Measurements from ENCODE around the gene CNTN5.

Gene CNTN5

GRCh38 chr11:99370549-99371216, 349.9 kb downstream of the CNTN5 start:
- DNase-seq = peak in 8 of 10 donors; percentile 11 to 92 (median 51)
- intact Hi-C loops (cut with DNase I) = no loop called here

DNA sequence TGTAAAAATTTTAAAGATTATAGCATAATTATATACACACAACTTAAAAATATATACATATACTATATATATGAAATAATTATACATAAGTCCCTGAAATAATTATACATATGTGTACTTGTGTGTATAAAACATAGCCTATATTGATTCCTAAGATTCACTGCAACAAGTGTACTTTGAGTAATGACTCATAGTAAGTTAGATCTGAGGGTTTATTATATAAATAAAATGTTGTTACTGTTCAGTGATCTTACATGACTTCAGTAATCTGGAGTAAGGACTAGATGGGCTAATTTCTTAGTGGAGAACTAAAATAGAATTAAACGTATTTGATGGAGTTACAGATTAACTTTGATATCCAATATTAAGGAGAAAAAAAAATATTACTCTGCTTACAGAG, 350.5 kb downstream of the CNTN5 start:
- intact Hi-C loops (cut with DNase I) = no loop called here
- no peak for DNase-seq

DNA sequence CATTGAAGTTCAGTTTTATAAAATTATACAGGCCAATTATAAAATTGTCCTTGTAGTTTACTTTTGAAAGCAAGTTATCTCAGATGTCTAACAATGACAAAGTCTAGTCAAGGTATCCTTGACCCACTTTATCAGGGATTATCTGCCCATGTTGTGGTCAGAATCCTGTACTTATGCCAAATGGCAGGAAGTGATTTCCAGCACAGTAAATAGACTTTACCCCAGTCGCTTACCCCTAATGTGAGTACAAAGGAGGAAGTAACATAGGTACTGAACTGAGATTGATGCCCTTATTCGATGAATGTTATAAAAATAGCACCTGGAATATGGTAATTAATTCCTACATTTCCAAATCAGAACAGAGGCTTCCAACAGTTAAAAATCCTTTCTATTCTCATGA, 355.7 kb downstream of the CNTN5 start:
- intact Hi-C loops (cut with DNase I) = no loop called here
- no peak for DNase-seq

GRCh38 chr11:99383648-99384245, 363.0 kb downstream of the CNTN5 start:
- no peak for DNase-seq
- intact Hi-C loops (cut with DNase I) = no loop called here

DNA sequence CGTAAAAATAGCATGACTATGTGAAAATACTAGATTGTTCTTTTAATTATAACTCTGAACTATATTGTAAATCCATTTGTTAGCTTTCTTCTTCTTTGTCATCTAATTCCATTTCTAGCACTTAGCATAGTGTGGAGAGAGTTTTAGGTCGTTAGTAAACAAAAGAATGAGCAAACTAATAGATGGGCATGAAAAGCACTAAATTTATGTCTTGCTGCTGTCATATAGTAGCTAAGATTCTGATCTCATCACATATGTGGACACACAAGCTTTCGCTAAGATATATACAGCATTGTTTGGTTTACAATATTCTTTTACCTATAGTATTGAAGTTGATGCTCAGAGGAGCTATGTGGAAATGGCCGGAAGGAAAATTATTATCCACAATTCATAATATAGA, 370.5 kb downstream of the CNTN5 start:
- no peak for DNase-seq
- intact Hi-C loops (cut with DNase I) = no loop called here

- intact Hi-C loops (cut with DNase I) = no loop called here
- DNase-seq = no peak
Measured at GRCh38 chr11:99406345-99406744, 385.6 kb downstream of the CNTN5 start.

GRCh38 chr11:99410636-99411035, 389.9 kb downstream of the CNTN5 start:
- no peak for DNase-seq
- intact Hi-C loops (cut with DNase I) = no loop called here

DNA sequence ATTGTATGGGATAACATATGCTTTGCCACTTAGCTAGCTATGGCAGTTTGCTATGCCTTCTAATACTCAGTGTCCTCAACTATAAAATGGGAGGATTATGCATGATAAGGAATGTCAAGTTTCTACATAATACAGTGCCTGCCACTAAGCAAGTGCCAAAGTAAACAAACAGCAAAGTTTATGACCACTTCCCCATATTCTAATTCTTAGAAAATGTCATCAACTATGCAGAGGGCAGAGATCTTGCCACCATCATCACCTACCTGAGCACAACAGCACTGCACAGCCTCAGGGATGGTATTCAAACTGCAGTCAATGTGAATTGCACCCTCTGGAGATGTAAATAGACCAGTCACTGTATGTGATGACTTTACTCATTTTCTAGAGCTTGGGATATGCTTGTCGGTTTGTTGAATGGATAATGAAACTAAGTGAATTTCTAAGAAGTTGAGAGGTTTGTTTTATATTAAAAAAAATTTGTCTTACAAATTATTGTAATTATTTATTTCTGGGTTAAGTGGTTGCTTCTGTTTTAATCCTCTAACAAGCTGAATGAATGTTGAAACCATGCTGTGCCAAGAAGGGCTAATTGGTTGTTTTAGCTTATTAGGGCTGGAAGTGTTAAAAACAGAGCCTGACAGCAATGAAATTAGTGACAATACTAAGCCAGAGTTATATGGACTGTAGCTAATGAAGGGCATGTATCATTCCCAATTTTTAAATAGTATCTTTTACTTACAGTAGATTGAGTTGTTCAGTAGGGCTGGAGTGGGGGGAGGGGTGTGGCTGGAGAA, 398.4 kb downstream of the CNTN5 start:
- intact Hi-C loops (cut with DNase I) = no loop called here
- no peak for DNase-seq

- intact Hi-C loops (cut with DNase I) = no loop called here
- no peak for DNase-seq
Measured at GRCh38 chr11:99419991-99420390, 399.2 kb downstream of the CNTN5 start.

GRCh38 chr11:99422581-99423427, 402.1 kb downstream of the CNTN5 start:
- no peak for DNase-seq
- intact Hi-C loops (cut with DNase I) = no loop called here

- no peak for DNase-seq
- intact Hi-C loops (cut with DNase I) = no loop called here
Measured at GRCh38 chr11:99423428-99423983, 402.8 kb downstream of the CNTN5 start.

DNA sequence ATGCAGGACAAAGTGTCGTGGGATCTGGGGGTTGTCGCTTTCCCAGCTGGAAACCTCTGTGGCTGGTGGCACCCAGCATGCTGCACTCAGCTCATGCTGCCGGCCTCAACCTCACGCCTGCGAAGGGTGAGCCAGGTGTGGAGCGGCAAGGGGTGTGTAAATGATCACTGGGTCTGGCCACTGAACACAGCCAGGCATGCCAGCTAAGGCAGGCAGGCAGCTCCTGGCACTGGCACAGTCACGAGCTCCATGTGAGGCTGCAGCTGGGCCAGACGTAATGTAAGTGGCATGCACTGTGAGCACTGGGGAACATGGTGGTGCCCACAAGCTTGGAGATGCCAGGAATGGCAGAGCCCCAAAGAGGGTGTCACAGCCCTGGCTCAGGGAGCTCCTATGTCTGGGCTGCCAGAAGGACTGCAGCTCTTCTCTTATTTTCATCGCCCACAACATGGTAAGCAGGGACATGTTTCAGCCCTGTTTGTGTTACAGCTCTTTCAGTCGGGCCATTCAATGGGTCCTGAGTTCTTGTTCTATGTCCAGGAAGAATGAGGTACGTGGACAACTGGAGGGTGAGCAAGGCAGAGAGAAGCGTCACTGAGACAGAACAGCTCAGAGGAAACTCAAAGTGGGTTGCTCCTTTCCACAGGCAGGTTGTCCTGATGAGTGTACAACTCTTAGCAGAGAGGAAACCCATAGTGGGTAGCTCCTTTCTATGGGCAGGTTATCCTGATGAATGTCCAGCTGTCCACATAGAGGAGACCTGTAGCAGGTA, 403.8 kb downstream of the CNTN5 start:
- DNase-seq = peak in 2 of 10 donors; percentile 72 to 77
- intact Hi-C loops (cut with DNase I) = no loop called here

- intact Hi-C loops (cut with DNase I) = no loop called here
- DNase-seq = peak in 1 of 10 donors; percentile 73
Measured at GRCh38 chr11:99425596-99425995, 404.8 kb downstream of the CNTN5 start.

DNA sequence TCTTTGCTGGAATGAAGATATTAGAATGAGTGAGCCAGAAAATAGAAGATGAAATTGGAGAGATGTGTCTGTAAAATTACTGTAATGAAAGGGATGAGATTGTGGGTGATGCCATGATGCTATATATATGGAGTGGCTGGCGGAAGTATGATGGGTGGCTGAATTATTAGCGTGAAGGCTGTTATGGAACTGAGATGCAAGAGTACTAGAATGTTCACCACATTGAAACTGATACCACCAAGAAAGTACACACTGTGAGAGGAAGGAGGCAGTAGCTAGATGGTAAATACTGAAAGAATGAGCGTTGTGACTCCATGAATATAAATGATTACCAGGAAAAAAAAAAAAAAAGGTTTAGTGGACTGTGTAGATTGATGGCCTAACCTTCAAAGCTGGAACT, 411.9 kb downstream of the CNTN5 start:
- intact Hi-C loops (cut with DNase I) = no loop called here
- DNase-seq = no peak

DNA sequence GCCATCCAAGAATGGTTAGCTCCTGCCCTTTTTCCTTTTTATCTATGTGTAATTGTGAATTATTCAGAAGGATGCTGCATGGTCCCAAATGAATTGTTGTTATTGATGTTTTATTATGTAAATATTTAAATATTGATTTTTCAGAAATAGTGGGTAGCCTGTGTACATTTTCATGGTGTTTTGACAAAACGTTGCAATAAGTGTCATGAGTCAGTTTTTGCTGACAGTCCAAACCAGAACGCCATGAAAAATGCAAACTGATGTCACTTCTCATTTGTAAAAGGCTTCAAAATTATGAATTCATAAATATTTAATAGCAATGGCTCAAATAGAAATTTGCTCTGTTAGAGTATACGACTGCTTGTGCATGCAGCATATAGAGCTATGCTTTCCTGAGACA, 422.5 kb downstream of the CNTN5 start:
- no peak for DNase-seq
- intact Hi-C loops (cut with DNase I) = no loop called here

- intact Hi-C loops (cut with DNase I) = no loop called here
- no peak for DNase-seq
Measured at GRCh38 chr11:99446400-99446799, 425.7 kb downstream of the CNTN5 start.

DNA sequence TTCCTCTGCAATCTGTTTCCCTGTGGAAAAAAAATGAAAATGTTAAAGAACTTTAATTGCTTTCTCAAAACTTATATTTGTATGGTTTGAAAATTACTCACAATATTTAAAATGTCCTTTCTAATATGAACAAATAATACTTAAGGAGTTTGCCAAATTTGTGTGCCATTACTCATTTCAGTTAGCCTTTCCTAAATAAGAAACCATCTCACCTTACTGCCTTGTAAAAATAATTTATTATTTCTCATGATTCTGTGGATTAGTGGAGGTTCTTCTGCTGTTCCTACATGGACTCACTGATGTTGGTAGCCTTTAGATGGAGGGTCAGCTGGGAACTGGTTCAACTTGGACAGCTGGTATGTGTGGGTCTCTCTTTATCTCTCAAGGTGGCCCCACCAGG, 428.6 kb downstream of the CNTN5 start:
- DNase-seq = no peak
- intact Hi-C loops (cut with DNase I) = no loop called here

DNA sequence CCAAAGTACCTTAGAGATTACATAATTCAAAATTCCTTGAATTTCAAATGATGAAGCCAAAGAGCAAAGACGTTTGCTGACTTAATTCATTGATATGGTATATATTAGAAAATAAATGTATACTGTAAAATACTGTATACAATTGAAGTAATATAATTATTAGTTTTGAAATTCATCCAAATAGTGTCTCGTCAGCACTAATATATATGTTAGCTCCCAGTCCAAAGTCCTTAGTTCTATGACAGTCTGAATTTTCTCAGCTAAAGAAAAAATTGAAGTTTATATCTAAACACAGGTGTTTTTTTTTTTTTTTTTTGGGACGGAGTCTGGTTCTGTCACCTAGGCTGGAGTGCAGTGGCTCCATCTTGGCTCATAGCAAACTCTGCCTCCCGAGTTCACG, 431.3 kb downstream of the CNTN5 start:
- peak in 1 of 10 donors; percentile 55 for DNase-seq
- intact Hi-C loops (cut with DNase I) = no loop called here

DNA sequence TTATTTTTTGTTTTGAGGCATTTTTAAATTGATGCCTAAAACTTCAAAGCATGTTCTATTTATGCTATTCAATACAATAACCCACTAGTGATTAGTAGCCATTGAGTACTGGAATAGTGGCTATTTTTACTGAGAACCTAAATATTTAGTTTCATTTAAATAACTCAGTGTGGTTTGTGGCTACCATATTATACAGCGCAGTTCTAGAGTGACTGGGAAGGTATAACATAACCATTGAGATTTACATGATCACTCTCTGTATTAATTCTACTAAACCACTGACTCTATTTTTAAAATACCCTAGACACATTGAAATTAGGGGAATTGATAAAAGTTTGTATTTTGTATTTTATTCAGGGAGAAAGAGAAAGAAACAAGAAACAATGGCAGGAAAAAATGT, 441.2 kb downstream of the CNTN5 start:
- intact Hi-C loops (cut with DNase I) = no loop called here
- no peak for DNase-seq

GRCh38 chr11:99464985-99465384, 444.2 kb downstream of the CNTN5 start:
- no peak for DNase-seq
- intact Hi-C loops (cut with DNase I) = no loop called here

All from posterior cingulate gyrus (tissue), 11 donors.